GM19438 (cell line): ENCODE data around the gene S100A12.
"Not testable (repeated sequence)": the region's sequence is repeated elsewhere in the genome, so short reads cannot be mapped to it uniquely, and the experiment has no call there.

ENCODE experiments used
- ATAC-seq: cut with Tn5 transposase; IDR thresholded peaks from one replicate; pipeline ENCODE4 v1.9.1; 2021; ENCODE audit warnings: low read depth; ENCODE audit not compliant: unreplicated experiment

S100A12 gene

DNA sequence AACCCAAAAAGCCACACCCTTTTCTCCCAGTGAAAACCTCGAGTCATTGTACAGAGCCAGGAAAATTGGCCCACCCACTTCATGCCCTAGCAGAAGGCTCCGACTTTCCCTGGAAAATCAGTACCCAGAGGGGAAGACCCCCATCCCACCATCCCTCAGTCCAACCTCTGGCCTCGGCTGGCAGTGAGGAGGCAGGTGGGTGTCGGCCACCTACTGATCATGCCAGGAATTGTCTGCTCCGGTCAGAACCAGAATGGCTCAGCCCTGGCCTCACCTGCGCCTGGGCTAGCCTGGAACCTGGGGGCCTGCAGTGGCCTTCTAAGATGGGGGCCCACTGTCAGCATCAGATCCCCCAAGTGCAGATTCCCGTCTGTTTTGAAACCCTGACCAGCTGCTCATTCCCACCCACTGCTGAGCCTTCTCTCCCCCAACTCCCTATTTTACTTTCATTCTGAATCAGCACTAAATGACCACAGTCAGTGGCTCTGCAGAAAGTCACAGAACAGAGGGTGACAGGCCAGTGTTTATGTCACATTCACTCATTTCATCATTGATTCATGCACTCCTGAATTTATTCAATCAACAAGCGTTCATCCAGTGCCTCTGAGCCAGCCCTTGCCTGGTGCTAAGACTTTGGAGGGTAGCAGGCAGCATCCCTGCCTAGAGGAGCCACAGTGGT, 20.8 kb downstream of the S100A12 start:
- ATAC-seq, result no peak

DNA sequence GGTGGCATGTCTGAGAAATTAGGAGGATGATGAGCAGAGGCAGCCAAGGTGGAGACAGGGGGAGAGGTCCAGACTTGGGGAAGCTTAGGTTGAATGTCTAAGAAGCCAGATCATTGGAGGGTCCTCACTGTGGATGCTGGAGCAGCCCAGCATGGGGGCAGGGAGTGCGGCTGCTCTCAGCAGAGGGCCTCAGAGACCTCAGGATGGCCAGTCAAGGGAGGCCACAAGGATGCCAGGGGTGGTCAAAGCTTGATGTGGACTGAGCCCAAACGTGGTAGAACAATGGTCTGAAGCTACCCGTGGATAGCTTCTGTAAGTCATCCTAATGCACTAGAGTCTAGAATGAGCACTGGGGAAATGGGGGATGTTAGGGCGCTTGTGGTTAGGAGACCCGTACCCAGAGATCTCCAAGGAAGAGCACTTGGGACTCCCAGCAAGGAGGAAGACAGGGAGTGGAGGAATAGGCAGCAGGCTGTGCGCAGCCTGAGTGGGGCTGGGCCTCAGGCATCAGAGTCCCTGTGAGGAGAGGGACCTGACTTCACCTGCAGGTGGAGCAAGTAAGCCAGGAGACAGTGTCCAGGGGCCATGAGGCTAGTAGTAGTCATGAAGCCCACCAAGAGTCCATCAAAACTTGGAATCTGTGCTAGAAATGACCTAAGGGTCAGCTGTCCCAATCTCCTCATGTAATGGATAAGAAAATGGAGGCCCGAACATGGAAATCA, 22.0 kb downstream of the S100A12 start:
- no peak for ATAC-seq

DNA sequence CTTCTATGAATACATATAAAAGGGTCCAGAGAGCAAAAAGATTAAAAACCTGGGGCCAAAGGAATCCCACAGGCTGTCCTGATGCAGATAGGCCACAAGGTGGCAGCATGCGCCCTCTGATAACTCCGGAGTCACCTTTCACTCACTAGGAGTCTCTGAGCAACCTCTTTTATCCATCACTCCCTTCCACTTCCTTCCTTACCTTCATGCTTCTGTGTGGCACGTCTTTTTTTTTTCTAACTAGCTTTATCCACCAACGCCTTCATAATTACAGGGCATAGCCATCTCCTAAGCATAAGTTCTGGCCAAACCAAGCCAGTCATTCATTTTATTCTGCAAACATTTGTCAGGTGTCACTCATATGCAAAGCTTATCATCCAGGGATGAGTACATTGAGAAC, 22.9 kb downstream of the S100A12 start:
- ATAC-seq, result no peak

DNA sequence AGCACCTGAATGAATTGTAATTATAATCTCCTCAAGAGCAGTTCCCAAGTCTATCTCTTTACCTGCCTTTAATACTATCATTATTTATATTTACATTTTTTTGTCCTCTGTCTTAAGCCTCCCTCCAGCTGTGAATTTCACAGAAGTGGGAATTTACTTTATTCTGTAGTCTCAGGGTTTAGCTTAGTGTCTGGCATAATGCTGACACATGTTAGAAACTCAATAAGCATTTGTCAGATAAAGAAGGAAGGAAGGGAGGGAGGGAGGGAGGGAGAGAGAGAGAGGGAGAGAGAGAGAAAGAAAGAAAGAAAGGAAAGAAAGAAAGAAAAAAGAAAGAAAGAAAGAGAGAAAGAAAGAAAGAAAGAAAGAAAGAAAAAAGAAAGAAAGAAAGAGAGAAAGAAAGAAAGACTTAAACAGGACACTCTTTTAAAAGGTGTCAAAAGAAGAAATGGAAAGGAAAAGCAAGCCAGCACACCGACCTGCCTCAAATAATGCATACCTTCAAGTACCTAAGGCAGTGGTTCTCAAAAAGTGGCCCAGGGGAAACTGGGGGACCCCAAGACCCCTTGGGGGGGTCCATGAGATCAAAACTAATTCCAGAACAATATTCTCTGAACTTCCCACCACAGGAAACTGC, 25.0 kb downstream of the S100A12 start:
- ATAC-seq, result no peak

DNA sequence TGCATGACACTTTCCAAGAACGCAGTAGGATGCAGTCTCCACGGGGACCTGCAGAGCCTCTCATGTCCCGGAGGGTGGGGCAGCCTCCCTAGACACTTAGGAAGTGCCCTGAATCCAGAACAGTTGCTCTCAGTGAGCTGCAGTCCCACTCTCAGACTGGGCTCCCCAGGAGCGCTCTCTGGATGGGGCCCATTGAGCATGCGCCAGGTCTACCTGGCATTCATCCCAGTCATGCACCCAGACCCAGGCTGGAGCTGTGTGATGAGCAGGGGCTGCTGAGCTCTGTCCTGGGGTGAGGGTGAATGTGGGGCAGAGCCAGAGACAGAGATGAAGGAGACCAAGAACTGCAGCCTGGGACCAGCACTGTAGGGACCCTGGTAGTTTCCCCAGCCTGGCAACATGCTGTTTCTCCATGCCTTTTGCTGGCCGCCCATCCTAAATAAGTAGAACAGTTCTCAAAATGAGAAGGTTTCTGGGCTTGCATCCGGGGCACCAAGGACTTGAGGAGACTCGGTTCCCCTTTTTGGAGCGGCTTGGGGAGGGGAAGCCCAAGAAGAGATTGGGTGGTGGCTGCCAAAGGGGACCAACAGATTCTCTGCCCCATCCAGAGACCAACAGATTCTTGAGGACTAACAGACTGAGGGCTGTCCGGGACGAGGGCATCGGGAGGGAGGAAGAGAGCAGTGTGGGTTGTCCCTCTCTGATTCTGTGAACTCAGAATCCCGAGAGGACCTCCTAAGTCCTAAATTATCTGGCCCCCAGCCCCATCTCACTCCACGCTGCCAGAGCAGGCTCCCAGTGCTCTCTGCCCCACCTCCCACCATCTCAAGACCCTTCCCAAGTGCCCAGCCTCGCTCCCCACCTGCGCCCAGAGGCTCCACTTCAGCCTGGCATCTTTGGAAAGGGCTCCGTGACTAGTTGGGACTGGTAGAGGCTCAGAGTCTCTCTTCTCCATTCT, 25.8 kb downstream of the S100A12 start:
- no peak for ATAC-seq

DNA sequence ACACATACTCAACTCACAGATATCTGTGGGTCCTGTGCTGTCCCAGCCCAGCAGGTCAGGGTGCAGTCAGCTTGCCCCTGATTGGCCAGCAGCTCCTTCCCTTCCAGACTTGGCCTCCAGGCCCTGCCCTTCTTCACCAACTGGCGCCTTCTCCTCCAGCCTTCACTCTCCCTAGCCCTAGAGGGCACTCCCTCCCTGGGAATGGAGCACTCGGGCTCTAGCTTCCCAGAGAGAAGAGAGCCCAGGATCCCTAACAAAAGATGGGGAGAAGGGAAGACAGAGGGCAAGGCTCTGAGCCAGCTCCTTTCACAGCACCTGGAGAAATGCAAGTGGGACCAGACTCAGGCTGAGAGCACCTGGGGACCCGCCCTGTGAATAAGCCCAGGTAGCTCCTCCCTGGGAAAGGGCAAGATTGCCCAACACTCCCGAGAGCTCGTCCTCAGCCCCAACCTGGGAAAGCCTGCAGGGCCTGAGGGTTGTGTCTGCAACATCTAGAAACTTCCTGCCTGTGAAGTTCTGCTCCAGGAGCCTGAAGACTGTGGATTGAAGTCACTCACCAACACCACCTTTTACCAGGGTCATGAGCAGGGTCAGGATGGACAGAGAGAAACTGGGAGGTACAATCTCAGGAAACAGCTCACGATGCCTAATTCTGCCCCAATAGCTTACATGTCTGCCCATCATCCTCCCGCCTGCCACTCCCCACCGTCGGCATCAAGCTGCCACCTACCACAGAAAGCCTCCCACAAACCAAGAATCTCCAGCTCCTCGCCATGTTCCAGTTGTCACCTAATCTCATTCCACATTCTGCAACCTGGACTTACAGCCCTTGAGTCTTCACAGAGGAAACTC, 26.7 kb downstream of the S100A12 start, which contains the start of gene PGLYRP4:
Gene PGLYRP4, minus strand, starts transcription at position 331 of the 852 bp plus-strand sequence. CDS start 909 bp downstream, outside the sequence.
- no peak for ATAC-seq

DNA sequence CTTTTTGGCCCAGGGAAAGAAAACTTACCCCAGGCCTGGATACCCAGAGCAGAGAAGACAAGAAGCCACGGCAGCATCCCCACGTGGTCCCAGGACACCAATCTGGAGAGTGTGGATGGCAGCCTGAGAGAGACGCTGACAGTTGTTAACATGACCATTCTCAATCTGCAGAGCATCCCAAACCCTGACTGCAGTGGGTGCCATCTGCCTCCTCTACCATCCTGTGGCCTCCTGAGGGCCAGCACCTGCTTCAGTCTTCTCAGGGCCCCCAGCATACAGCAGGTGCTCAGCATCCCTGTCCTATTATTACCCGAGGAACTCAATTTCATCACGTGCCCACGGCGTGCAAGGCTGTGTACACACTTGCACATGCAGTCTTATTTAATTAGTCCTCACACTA, 27.6 kb downstream of the S100A12 start:
- ATAC-seq, result no peak

DNA sequence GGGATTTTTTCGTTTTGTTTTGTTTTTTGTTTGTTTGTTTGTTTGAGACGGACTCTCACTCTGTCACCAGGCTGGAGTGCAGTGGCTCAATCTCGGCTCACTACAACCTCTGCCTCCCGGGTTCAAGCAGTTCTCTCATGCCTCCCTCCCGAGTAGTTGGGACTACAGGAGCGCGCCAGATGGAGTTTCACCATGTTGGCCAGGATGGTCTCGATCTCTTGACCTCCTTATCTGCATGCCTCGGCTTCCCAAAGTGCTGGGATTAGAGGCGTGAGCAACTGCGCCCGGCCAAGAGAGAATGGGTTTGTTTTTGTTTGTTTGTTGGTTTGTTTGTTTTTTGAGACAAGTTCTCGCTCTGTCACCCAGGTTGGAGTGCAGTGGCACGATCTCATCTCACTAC, 28.4 kb downstream of the S100A12 start:
- not testable (repeated sequence) for ATAC-seq

DNA sequence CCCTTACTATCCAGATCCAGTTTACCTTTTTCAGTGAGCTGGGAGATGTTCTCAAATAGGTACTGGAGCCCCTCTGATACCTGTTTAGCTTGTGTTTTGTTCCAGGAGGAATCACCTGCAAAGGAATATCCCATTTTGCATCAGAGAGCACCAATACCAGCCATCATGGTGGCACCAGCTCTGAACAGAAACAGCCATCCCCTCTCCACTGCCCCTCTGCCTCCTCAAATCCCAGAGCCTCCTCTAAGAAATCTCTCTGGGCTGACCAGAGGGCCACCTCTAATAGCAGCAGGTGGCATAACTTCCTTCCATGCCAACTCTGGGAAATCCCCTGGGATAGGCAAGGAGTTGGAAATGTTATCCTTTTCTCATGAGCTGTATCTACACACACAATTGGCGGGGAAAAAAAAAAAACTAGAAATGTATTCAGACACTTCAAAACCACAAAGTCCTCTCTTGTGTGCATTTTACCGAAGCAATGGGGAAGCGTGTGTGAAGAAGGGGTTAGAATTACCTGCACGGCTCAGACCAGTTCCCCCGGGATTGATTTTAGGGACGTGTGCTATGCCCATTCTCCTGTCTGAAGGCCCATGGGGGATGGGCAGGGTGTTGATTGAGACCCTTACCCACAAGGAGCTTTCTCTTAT, 29.2 kb downstream of the S100A12 start:
- no peak for ATAC-seq

DNA sequence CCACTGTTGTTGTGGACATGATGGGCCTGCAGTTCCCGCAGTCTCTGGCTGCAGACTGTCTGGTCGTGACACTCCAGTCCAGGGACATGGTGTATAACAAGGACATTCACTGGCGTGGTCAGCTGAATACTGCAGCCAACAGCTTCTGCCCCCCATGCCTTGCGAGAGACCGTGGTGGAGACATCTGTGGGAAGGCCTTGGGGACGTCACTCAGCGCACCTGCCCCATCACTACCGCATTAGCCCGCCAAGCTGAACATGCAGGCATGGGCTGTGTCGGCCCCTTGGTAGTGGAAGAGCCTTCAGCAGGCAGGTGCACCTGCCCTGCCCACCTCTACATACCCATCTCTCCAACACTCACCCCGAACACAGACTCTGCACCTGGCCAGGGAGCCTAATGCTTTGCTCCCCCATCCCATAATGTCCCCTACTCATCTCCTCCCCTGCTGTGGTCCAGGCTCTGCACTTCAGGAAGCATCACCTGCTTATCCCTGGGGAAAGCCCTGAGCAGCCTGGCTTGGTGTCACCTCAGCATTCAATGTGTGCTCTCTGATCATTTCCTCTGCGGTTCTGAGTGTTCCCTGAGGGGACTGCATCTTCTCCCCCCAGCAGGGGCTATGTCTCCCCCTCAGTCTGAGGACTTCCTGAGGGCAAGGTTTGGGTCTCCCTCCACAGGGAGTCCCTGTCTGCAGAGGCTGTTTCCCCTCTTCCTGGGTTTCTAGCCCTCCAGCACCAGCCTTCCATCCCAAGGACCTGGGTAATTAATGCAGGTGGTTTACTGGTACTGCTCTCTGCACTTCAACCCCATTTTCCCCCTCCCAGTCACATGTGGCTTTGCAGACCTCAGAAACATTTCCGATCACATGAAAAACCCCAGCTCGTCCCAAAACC, 30.0 kb downstream of the S100A12 start:
- ATAC-seq, result no peak

DNA sequence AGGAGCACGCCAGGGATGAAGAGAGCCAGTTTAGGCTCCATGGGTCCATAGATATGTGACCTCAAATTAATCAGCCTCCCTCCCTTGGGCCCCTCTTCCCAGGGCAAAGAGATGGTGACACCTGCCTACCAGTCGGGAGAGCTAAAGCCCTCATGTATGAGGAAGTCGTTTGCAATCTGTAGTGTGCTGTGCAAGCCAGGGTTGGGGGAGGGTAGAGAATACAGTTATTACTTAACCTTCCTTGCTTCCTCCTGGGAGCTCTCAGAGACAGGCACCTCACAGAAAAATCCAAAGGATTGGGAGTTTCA, 30.7 kb downstream of the S100A12 start:
- no peak for ATAC-seq

DNA sequence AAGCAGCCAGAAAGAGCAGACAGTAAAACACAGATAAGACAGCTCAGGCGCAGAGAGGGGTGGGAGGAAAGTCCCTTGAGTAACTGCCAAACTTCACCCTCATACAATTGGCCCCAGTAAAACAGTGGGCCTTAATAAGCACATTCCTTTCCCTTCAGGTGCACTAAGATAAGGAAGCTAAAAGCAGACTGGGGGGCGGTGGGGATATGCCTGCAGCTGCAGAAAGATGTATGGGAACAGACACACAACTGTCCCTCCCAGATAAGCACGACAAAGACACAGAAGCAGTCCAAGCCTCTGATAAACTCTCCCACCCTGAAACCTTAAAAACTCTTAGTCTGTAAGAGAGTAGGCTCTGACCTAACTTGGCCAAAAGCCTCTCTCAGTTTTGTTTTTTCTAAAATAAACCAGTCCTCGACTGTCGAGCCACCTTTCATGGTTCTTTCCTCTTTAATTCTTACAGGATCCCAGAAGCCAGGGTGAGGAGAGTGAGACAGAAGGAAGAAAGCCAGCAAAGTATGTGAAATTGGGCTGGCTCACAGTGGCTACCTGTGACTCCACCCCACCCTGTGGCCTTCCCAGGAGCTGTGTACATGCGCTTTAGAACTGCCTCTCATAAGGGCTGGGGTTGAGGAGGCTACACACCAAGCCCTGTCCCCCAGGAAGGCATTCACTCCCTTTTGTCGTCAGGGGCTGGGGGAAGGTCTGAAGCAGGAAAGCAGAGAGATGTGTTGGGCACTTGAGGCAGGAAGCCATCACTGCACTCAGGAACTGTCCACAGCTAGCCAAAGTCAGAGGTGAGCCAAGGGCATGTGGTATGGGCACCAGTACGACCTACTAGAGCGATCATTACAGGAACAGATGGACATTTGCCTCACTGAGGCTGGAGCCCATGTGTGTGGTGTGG, 31.4 kb downstream of the S100A12 start:
- ATAC-seq, result no peak

DNA sequence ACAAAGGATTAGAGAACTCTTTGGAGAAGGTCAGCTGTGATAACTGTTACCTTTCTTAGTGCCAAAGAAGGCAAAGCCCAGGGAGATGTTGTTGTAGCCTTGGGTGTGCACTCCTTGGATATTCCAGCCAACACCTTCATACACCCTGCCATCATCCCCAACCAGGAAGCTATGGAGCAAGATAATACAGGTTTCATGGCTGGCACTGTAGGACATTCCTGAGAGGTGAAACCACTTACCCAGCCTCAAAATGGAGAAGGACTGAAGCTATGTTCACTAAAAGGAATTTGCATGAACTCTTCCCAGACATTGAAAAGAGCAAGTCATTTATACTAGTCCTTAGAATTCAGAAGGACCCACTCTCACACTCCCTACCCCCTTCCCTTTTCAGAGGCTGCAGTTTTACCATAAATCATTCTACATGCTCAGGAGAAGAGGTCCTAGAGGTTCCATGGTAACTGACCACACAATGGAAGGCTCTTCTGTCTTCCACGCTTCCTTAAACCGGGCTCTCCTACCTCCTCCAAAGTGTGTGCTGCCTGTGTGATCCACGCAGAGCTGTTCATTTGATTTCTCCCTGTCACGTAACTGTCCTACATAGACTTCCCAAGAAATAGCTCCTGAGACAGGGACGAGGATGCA, 32.3 kb downstream of the S100A12 start:
- no peak for ATAC-seq

DNA sequence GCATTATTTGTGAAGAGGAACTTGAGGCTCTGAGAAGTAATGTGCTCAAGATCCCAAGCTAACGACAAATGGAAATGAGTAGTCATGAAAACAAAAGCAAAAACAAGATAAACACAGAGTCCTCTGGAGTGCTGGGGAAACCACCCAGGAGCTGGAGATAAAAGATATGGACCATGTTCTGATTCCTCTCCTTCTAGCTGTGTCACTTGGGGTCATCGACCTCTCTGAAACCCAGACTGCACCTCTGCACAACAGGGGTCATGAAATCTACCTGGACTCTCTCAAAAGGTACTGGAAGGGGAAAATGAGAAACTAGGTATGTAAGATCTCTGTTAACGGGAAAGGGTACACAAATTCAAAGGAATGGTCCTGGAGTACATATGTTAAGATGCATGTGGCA, 33.2 kb downstream of the S100A12 start:
- no peak for ATAC-seq

DNA sequence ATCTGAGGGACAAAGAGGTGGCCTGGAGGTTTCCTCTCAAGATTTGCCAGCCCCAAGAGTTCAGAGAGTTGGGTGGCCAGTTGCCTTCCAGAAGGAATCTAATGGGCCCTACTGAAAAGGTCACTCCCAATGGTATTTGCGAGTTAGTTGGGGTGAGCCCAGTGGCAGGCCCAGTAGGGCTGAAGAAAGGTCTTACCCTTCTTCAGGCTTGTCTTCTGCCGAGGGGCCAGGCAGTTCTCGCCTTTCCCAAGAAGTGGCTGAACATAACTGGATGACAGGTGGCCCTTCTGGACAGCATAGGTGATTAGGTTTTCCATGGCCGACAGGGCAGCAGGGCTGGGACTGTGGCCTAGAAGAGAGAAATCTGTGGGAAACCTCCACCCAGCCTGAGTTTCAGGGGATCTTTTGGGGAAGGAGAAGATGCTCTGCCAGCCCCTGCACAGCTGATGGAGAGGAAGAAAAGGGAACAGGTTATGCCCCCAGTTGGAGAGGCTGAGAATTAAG, 33.9 kb downstream of the S100A12 start:
- no peak for ATAC-seq

DNA sequence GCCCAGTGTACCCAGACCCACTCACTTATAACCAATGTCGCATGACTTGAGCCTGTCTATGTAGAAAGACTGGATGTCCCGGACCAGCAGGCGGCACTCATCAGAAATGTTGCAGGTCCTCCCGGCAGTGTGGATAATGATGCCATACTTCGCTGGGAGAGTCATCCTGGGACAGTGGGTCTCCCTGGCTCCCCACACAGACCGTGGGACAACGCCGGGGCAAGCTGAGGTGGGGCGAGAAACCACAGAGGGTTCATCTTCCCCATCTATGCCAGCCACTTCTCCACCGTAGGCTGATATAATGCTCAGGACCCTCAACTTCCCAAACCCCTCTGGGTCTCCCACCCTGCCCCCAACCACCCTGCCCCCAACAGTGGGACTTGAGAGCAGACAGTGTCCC, 35.1 kb downstream of the S100A12 start:
- ATAC-seq, result no peak

DNA sequence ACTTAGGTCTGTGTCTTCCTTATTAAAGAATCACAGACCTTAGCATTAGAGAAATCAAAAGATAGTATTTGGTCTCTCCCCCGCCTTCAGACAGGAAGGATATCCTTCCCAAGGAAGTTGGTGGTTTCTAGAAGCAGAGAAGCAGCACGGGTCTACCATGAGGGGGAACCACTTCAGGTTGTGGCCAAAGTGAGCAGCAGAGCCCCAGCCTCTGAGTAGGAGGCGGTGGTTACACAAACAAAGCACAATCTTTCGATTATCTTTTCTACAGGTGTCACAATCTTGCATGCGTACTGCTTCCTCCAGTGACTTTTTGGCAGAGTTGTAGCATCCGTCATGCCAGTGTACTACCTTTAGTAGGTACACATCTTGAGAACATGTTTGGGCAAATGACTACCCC, 35.6 kb downstream of the S100A12 start:
- ATAC-seq, result no peak
